Measurements from ENCODE around the gene FRMD4A. TPM values are rescaled to one million over a fixed set of nuclear protein-coding genes. Genes with fewer than 3 reads are reported as not detected.

Gene FRMD4A
- polyA plus RNA-seq, 1 donor (not counting 4 experiments of a cell fraction or from before 2014, with no cell fraction given): 12.9 TPM

DNA sequence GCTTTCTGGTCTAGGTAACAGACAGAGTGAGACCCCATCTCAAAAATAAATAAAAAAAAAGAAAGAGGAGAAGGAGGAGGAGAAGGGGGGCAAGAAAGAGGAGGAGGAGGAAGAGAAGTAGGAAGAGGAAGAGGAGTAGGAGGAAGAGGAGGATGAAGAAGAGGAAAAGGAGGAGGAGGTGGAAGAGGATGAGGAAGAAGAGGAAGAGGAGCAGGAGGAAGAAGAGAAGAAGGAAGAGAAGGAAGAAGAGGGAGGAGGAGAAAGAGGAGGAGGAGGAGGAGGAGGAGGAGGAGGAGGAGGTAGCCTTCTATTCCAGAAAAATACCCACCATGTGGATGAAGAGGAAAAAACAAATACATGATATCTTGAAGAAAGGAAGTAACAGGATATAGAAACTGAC, 172.1 kb downstream of the FRMD4A start:
- H2AFZ ChIP-seq (ENCODE audit: control insufficient read depth, low read length): no peak overlapping the region
- no peaks in the 10 kb centered on the region for H3K79me2 ChIP-seq (ENCODE audit: control insufficient read depth, insufficient read depth, low read length)
- no peak overlapping the region for H3K4me3 ChIP-seq (ENCODE audit: control insufficient read depth in 2 of 3, extremely low read depth in 1 of 3, insufficient read depth in 2 of 3, low read depth in 1 of 3, low read length in 3 of 3)
- dilution Hi-C loops (cut with MboI; ENCODE audit: extremely low pct_ligation_motif_present, low sequenced_read_pairs): no loop called here
- no peaks in the 10 kb centered on the region for H3K36me3 ChIP-seq (ENCODE audit: control insufficient read depth in 2 of 2, extremely low read depth in 1 of 2, insufficient read depth in 2 of 2, low read length in 2 of 2)
- FAIRE-seq: no peak
- DNase-seq (ENCODE audit: low read depth, low spot score): no peak
- no peaks in the 10 kb centered on the region for H3K4me1 ChIP-seq (ENCODE audit: control insufficient read depth, extremely low read depth, insufficient read depth, low read length)
- H3K9me1 ChIP-seq (ENCODE audit: control insufficient read depth, extremely low read depth, insufficient read depth, low read length): peaks cover 2% of the 10 kb centered on the region
- no peak overlapping the region for H3K4me2 ChIP-seq (ENCODE audit: control insufficient read depth, extremely low read depth, insufficient read depth, low read depth, low read length)
- H3K27me3 ChIP-seq (ENCODE audit: control insufficient read depth, extremely low read depth, insufficient read depth, low read length): no peaks in the 10 kb centered on the region
- TF ChIP-seq CTCF (optimal IDR thresholded peaks at IDR 0.05 in 1 of 3, IDR thresholded peaks at IDR 0.05 in 1 of 3, conservative IDR thresholded peaks at IDR 0.05 in 1 of 3; ENCODE audit: extremely low read depth in 1 of 3, insufficient read depth in 2 of 3, low read length in 3 of 3) (no peak), EZH2 (IDR thresholded peaks at IDR 0.05; ENCODE audit: low read length) (no peak)
- H3K9ac ChIP-seq (ENCODE audit: control insufficient read depth, extremely low read depth, insufficient read depth, low read length): no peak overlapping the region
- no peaks in the 10 kb centered on the region for H4K20me1 ChIP-seq (ENCODE audit: control insufficient read depth, extremely low read depth, insufficient read depth, low read length)
- no peak overlapping the region for H3K27ac ChIP-seq (ENCODE audit: control insufficient read depth, insufficient read depth, low read length)
- H3K9me3 ChIP-seq (ENCODE audit: control insufficient read depth, low read depth, low read length): no peaks in the 10 kb centered on the region

- dilution Hi-C loops (cut with MboI; ENCODE audit: extremely low pct_ligation_motif_present, low sequenced_read_pairs): no loop called here
- no peaks in the 10 kb centered on the region for H3K4me1 ChIP-seq (ENCODE audit: control insufficient read depth, extremely low read depth, insufficient read depth, low read length)
- no peak for TF ChIP-seq EZH2 (IDR thresholded peaks at IDR 0.05; ENCODE audit: low read length)
- no peak for TF ChIP-seq CTCF (optimal IDR thresholded peaks at IDR 0.05 in 1 of 3, IDR thresholded peaks at IDR 0.05 in 1 of 3, conservative IDR thresholded peaks at IDR 0.05 in 1 of 3; ENCODE audit: extremely low read depth in 1 of 3, insufficient read depth in 2 of 3, low read length in 3 of 3)
- DNase-seq (ENCODE audit: low read depth, low spot score) (no peak), FAIRE-seq (no peak)
- H3K9me3 ChIP-seq (ENCODE audit: control insufficient read depth, low read depth, low read length): no peaks in the 10 kb centered on the region
- H3K27me3 ChIP-seq (ENCODE audit: control insufficient read depth, extremely low read depth, insufficient read depth, low read length): no peaks in the 10 kb centered on the region
- H4K20me1 ChIP-seq (ENCODE audit: control insufficient read depth, extremely low read depth, insufficient read depth, low read length): no peaks in the 10 kb centered on the region
- H3K4me3 ChIP-seq (ENCODE audit: control insufficient read depth in 2 of 3, extremely low read depth in 1 of 3, insufficient read depth in 2 of 3, low read depth in 1 of 3, low read length in 3 of 3): no peak overlapping the region
- H2AFZ ChIP-seq (ENCODE audit: control insufficient read depth, low read length): no peak overlapping the region
- peaks cover 2% of the 10 kb centered on the region for H3K9me1 ChIP-seq (ENCODE audit: control insufficient read depth, extremely low read depth, insufficient read depth, low read length)
- H3K9ac ChIP-seq (ENCODE audit: control insufficient read depth, extremely low read depth, insufficient read depth, low read length): no peak overlapping the region
- H3K27ac ChIP-seq (ENCODE audit: control insufficient read depth, insufficient read depth, low read length): no peak overlapping the region
- H3K36me3 ChIP-seq (ENCODE audit: control insufficient read depth in 2 of 2, extremely low read depth in 1 of 2, insufficient read depth in 2 of 2, low read length in 2 of 2): no peaks in the 10 kb centered on the region
- H3K4me2 ChIP-seq (ENCODE audit: control insufficient read depth, extremely low read depth, insufficient read depth, low read depth, low read length): no peak overlapping the region
- H3K79me2 ChIP-seq (ENCODE audit: control insufficient read depth, insufficient read depth, low read length): no peaks in the 10 kb centered on the region
Measured at GRCh38 chr10:14156104-14156503, 174.6 kb downstream of the FRMD4A start.
